ENCODE measurements around the gene TSHZ2.

DNA sequence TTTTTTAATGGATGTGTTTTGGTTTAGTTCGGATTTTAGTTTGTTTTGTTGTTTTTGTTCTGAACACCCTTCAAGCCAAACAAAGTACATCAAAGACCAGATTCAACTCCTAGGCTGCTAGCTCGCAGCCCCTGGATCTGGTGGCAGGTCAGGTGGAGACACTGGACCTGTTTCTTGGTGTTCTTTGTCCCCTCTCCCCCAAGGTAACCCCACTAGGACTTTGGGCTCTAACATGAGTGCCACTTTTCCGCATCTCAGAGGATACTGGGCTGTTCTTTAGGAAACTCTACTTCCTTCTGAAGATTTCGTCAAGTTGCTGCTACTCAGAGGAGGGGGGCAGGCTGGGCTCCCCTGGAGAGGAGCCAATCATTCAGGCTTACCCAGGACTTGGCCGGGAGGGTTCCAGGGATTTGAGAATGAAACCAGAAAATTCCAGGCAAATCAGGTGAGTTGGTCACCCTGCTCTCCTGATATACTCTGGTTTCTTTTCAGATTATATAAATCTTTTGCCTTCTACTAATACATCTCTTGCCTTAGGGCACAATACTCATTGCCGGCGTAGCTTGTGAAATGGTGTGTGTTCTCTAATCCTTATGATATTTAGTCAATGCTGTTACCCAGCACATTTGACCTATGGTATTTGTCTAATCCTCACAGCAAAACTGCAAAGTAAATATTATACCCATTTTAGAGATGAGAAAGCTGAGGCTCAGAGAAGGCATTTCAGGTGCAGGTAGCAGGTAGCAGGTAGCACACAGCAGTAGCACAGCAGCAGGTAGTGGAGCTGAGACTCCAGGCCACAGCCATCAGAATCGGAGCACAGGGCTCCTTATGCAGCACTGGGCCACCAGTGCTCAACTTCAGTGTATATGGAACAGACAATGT, 291.6 kb downstream of the TSHZ2 start:
- TF ChIP-seq POLR2AphosphoS5 (IDR thresholded peaks at IDR 0.05) = no peak
- TF ChIP-seq, protein P1, sequence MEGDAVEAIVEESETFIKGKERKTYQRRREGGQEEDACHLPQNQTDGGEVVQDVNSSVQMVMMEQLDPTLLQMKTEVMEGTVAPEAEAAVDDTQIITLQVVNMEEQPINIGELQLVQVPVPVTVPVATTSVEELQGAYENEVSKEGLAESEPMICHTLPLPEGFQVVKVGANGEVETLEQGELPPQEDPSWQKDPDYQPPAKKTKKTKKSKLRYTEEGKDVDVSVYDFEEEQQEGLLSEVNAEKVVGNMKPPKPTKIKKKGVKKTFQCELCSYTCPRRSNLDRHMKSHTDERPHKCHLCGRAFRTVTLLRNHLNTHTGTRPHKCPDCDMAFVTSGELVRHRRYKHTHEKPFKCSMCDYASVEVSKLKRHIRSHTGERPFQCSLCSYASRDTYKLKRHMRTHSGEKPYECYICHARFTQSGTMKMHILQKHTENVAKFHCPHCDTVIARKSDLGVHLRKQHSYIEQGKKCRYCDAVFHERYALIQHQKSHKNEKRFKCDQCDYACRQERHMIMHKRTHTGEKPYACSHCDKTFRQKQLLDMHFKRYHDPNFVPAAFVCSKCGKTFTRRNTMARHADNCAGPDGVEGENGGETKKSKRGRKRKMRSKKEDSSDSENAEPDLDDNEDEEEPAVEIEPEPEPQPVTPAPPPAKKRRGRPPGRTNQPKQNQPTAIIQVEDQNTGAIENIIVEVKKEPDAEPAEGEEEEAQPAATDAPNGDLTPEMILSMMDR (IDR thresholded peaks at IDR 0.05) = no peak
